ENCODE results near the gene IFI6.
"Not testable (repeated sequence)": the region's sequence is repeated elsewhere in the genome, so short reads cannot be mapped to it uniquely, and the experiment has no call there.

IFI6 gene

DNA sequence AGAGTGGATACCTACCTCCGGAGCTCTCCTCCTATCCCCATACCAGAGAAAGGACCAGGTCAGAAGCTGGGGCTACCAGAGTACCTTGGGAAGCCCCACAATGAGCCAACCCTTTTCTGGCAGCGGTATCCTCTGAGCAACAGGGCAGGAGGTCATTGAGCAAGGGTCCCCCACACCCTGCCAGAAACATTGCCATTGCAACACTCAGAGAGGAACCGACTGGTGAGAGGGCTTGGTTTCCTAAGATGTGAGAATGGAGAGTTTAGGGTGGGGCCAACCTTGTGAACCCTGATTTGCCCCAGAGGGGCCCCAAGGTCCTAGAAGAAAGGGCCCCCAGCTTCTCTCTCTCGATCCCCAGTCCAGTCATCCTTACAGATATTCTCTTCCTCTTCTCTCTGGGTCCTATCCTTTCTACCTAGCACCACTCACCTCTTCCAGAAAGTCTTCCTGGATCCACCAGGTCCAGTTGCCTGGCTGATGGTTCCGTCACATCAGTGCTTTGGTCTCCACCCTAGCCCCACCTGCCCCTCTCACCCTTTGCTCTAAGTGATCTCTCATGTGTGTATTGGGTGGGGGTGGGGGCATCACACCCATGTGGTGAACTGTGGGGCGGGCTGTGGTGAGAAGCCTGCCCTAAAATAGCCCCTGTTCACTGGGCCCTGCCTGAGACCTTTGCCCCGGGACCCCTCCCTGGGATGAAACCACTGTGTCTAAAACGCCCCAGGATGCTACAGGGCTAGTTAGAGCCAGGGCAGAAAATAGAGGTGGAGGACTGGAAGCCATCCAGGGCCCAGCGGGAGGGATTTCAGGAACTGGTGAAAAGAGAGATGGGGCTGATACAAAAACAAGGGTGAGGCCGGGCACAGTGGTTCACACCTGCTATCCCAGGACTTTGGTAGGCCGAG is 45.7 kb downstream of the IFI6 start:
- no peak for DNase-seq

GRCh38 chr1:27624467-27625178 is 47.4 kb downstream of the IFI6 start:
- no peak for DNase-seq

- no peak for DNase-seq
Measured at GRCh38 chr1:27623327-27624212, 48.4 kb downstream of the IFI6 start.

GRCh38 chr1:27622828-27623227 is 49.2 kb downstream of the IFI6 start:
- no peak for DNase-seq

DNA sequence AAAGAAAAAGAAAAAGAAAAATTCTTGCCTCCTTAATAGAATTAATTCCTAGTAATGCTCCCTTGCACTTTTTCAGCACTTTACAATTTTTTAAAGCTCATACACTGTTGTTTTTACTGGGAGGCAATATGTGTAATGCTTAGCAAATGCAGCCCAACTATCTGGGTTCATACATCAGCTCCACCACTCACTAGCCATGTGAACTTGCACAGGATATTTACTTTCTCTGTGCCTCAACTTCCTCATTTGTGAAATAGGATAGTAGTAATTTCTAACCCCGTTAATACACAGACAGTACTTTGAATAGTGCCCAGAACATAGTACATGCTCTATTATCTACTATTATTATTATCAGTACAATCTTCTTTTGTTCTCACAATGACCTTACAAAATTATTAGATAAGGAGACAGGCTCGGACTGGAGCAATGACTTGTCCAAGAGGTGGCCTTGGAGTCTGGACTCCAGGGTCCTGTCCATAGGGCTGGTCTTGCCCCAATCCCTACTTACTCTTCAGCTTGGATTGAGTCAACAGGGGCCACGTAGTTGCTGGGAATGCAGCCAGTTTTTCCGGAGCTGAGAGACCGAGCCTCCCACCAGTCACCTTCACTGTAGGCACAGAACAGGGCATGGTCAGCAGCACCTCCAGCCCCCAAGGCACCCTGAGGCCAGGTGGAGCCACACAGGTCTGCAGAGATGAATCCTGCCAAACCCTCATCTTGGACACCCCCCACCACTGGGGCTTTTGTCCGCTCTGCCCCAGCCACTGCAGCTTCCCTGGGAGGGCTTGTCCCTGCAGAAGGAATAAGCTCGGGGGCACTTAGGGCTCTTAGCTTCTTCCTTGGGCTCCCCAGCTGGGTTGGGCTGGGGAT is 50.7 kb downstream of the IFI6 start:
- no peak for DNase-seq

DNA sequence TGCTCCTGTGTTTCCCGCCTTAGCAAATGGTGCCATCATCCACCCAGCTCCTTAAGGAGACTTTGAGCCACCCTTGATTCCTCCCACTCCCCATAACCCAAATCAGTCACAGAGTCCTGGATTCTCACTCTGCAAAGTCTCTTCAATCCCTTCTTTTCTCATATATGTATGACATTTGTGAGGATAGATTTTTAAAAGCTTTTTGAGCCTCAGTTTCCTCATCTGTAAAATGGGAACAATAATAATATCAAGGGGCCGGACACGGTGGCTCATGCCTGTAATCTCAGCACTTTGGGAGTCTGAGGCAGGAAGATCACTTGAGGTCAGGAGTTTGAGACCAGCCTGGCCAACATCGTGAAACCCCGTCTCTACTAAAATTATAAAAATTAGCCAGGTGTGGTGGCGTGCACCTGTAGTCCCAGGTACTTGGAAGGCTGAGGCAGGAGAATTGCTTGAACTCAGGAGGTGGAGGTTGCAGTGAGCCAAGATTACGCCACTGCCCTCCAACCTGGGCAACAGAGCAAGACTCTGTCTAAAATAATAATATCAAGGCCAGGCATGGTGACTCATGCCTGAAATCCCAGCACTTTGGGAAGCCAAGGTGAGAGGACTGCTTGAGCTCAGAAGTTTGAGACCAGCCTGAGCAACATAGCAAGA is 52.1 kb downstream of the IFI6 start:
- not testable (repeated sequence) for DNase-seq

- no peak for DNase-seq
Measured at GRCh38 chr1:27618341-27619082, 53.5 kb downstream of the IFI6 start.

- DNase-seq, result no peak
Measured at GRCh38 chr1:27617420-27617819, 54.6 kb downstream of the IFI6 start.

DNA sequence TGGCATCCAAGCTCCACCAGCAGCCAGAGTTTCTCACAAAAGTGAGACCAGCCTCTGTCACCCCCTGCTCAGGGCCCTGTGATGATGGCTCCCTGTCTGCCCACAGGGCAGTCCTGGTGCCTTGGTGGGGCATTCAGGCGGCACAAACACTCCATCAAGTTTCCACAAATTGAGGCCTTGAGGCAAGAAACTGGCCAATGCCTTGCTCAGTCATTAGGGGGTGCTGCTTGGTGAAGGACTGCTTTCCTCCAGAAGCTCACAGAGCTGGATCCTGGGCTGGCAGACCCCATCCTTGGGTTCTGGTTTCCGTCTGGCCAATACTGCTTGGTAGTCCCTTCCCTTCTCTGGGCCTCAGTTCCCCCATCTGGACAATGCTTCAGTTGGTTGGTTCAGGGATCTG is 55.6 kb downstream of the IFI6 start:
- no peak for DNase-seq
